GM13976 (cell line): ENCODE results near the gene BAHD1.

Experiments used
- DNase-seq: peaks from one replicate; pipeline ENCODE4 v3.0.0; 2012; ENCODE audit warnings: low spot score
- in situ Hi-C: fragments of 300-500 bp; cut with MboI; formaldehyde crosslinking; loops from one replicate; pipeline ENCODE4 v1.12.0; 2022; ENCODE audit warnings: low sequenced_read_pairs, mixed read lengths, inconsistent platforms; ENCODE audit not compliant: unreplicated experiment
- TF ChIP-seq, protein P1 (sequence below): IDR thresholded peaks from 2 replicates; pipeline ENCODE4 v1.5.1; 2012; ENCODE audit warnings: borderline replicate concordance, mild to moderate bottlenecking; ENCODE audit not compliant: insufficient read depth; ENCODE audit errors: extremely low read depth, missing control alignments, control extremely low read depth

BAHD1 gene

DNA sequence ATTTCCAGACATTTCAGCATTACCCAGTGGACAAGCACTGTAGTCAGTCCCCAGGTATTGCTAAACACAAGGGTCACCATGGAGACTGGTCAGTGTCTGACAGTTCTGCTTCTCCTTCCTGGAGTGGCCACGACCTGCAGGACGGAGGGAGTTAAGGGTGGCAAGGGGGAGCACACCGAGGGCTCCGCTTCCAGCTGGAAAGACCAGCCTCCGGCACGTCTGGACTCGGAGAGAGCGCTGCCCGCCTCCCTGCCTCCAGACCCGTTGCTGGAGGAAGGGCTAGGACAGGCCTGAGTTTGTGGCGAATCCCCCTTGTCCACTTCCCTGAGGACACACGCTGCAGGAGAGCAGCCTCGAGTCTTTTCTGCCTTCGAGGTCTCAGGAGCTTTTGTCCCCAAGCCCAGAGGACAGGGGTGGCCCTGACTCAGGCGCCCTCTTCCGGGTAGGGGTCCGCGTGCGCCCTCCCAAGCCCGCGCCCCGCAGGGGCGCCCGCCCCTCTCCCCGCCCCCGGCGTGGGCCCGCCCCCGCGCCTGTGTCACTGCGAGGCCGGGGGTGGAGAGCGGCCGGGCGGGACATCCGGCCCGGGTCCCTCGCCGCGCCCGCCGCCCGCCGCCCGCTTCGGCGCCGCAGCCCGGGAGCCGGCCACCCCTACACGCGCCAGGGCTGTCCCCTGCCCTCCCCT lies 29.8 kb downstream of the BAHD1 start, which contains the start of gene CHST14:
CHST14 (plus strand) TSS at position 562 of the 682 bp plus-strand sequence. CDS start 230 bp downstream, outside the sequence.
- TF ChIP-seq, protein P1, sequence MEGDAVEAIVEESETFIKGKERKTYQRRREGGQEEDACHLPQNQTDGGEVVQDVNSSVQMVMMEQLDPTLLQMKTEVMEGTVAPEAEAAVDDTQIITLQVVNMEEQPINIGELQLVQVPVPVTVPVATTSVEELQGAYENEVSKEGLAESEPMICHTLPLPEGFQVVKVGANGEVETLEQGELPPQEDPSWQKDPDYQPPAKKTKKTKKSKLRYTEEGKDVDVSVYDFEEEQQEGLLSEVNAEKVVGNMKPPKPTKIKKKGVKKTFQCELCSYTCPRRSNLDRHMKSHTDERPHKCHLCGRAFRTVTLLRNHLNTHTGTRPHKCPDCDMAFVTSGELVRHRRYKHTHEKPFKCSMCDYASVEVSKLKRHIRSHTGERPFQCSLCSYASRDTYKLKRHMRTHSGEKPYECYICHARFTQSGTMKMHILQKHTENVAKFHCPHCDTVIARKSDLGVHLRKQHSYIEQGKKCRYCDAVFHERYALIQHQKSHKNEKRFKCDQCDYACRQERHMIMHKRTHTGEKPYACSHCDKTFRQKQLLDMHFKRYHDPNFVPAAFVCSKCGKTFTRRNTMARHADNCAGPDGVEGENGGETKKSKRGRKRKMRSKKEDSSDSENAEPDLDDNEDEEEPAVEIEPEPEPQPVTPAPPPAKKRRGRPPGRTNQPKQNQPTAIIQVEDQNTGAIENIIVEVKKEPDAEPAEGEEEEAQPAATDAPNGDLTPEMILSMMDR = no peak
- peak; percentile 91 for DNase-seq
- in situ Hi-C loops = no loop called here

GRCh38 chr15:40471105-40471807 lies 30.5 kb downstream of the BAHD1 start:
- peak; percentile 63 for DNase-seq
- TF ChIP-seq, protein P1 = no peak
- in situ Hi-C loops = no loop called here

GRCh38 chr15:40471808-40472150 lies 31.0 kb downstream of the BAHD1 start:
- TF ChIP-seq, protein P1 = no peak
- DNase-seq = no peak
- in situ Hi-C loops = no loop called here

GRCh38 chr15:40472171-40472727 lies 31.5 kb downstream of the BAHD1 start:
- in situ Hi-C loops = no loop called here
- DNase-seq = no peak
- TF ChIP-seq, protein P1 = no peak

GRCh38 chr15:40474581-40474980 lies 33.8 kb downstream of the BAHD1 start:
- TF ChIP-seq, protein P1 = no peak
- no peak for DNase-seq
- in situ Hi-C loops = no loop called here

DNA sequence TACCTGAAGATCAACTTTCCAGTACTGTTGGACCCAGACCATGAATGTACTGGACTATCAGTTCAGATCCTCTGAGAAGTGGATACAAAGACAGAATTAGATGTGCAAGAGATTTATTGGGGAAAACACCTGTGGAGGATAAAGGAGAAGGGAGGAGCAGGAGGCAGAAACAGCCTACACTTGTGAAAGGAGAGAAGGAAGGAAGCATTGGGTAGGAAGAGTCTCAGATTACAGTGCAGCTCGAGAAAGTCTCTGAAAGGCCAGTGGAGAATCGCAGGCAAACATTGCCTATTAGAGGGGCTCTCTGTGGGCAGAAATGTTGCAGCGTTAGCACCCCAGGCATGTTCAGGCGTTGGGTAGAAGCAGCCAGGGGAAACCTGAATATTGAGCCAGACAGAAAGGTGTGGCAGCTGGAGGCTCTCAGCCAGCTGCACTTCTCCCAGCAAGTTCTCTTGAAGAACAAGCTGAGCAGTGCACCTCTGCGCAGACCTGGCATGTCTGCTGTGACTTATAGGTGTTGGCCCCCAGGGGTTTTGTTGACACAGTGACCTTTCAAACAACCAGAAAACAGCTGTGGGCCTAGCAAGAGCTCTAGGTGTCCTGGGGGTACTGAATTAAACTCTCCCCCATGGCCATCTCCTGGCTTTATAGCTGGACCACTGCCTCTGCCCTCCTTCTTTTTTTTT lies 37.0 kb downstream of the BAHD1 start:
- in situ Hi-C loops = no loop called here
- DNase-seq = no peak
- TF ChIP-seq, protein P1 = no peak
